Caco-2 (cell line): Measurements from ENCODE around the gene FHAD1. TPM values are rescaled to one million over a fixed set of nuclear protein-coding genes. Genes with fewer than 3 reads are reported as not detected.

ENCODE experiments used
- BruUV-seq: library from RNA; stranded (reverse); fragments of 400-500 nt; replicated peaks from 2 replicates; lab custom pipeline; 2021; lab: Mats Ljungman, UMichigan
- CTCF ChIA-PET: fragments of 300-600 bp; sonication (Branson Sonifier 250); formaldehyde crosslinking; loops from one replicate; lab custom pipeline; 2022; ENCODE audit warnings: antibody characterized with exemption; lab: Charles Lee
- POLR2A ChIA-PET: fragments of 300-600 bp; sonication (Branson Sonifier 250); formaldehyde crosslinking; loops from one replicate; lab custom pipeline; 2022; ENCODE audit warnings: antibody characterized with exemption; lab: Charles Lee
- DNase-seq, 2 experiments: peaks; one replicate each; pipeline versions ENCODE4 v3.0.0 to v3.0.0-alpha.2; 2020 to 2022
- H3K27me3 ChIP-seq: replicated peaks from 2 replicates; pipeline ENCODE4 v1.6.0; 2011; ENCODE audit warnings: low read length; ENCODE audit not compliant: control insufficient read depth, insufficient read depth
- H3K36me3 ChIP-seq: 2 replicates; pipeline ENCODE4 v1.5.1; 2011; ENCODE audit warnings: low read length; ENCODE audit not compliant: control insufficient read depth, insufficient read depth
- H3K4me1 ChIP-seq: fragments of 250-450 bp; sonication (Bioruptor Pico); 2 replicates; pipeline ENCODE4 v1.5.1; 2020; ENCODE audit warnings: mild to moderate bottlenecking
- H3K4me3 ChIP-seq: 2 replicates; pipeline ENCODE4 v1.5.1; 2011; ENCODE audit warnings: low read depth, mild to moderate bottlenecking, control low read depth, low read length
- H3K9me3 ChIP-seq: fragments of 250-450 bp; sonication (Bioruptor Pico); 2 replicates; pipeline ENCODE4 v1.5.1; 2020; ENCODE audit warnings: mild to moderate bottlenecking, moderate library complexity
- H3K27ac Mint-ChIP-seq: one replicate; pipeline ENCODE4 v1.8.0; 2022; ENCODE audit warnings: mixed read lengths; ENCODE audit not compliant: unreplicated experiment
- H3K27me3 Mint-ChIP-seq: one replicate; pipeline ENCODE4 v1.8.0; 2022; ENCODE audit warnings: mixed read lengths; ENCODE audit not compliant: insufficient read depth, unreplicated experiment
- H3K36me3 Mint-ChIP-seq: one replicate; pipeline ENCODE4 v1.8.0; 2022; ENCODE audit warnings: mild to moderate bottlenecking, mixed read lengths; ENCODE audit not compliant: insufficient read depth, unreplicated experiment
- H3K4me1 Mint-ChIP-seq: one replicate; pipeline ENCODE4 v1.8.0; 2022; ENCODE audit warnings: low read depth, mixed read lengths; ENCODE audit not compliant: unreplicated experiment
- H3K4me3 Mint-ChIP-seq: one replicate; pipeline ENCODE4 v1.8.0; 2022; ENCODE audit warnings: mild to moderate bottlenecking, moderate library complexity, mixed read lengths; ENCODE audit not compliant: unreplicated experiment
- H3K9me3 Mint-ChIP-seq: one replicate; pipeline ENCODE4 v1.8.0; 2022; ENCODE audit warnings: mixed read lengths; ENCODE audit not compliant: unreplicated experiment
- CTCF ChIP-seq, 2 experiments: fragments of 200-600 bp in 1 of 2; IDR thresholded peaks; 1 replicate in 1 of 2; 2 replicates in 1 of 2; pipeline versions ENCODE4 v1.5.1 to v1.8.0; 2011 to 2022; ENCODE audit warnings: antibody characterized with exemption in 1 of 2, control low read depth in 1 of 2, inconsistent platforms in 1 of 2, low read depth in 1 of 2, low read length in 1 of 2, mild to moderate bottlenecking in 1 of 2, moderate library complexity in 1 of 2; ENCODE audit not compliant: insufficient read depth in 1 of 2, severe bottlenecking in 1 of 2, unreplicated experiment in 1 of 2
- intact Hi-C: fragments of 100-400 bp; cut with micrococcal nuclease; formaldehyde crosslinking; loops from one replicate; pipeline ENCODE4 v1.10.0; 2022; ENCODE audit not compliant: unreplicated experiment
- total RNA-seq: library from RNA; stranded (reverse); gene quantifications from 2 replicates; pipeline ENCODE4 v1.2.3, GENCODE V29; 2022

Gene FHAD1
- total RNA-seq, 1 experiment from 2014 or later, result 0.18 TPM

- Mint-ChIP-seq H3K27ac (no peak overlapping the region), H3K9me3 (no peaks in the 10 kb centered on the region), H3K4me3 (no peak overlapping the region), H3K36me3 (peaks cover 25% of the 10 kb centered on the region), H3K27me3 (no peaks in the 10 kb centered on the region), H3K4me1 (peaks cover 10% of the 10 kb centered on the region)
- POLR2A ChIA-PET, result interaction anchor here (0.6 kb wide), 1 partner anchor 47 kb away, joined by 3 read pairs; no protein-coding TSS in a partner anchor
- Histone ChIP-seq H3K4me3 (no peak overlapping the region), H3K4me1 (peaks cover 11% of the 10 kb centered on the region), H3K36me3 (no peaks in the 10 kb centered on the region; the same call in 1 of the 2 replicates), H3K9me3 (no peaks in the 10 kb centered on the region), H3K27me3 (no peaks in the 10 kb centered on the region)
- BruUV-seq, result no TSS peak
- CTCF ChIA-PET, result interaction anchor here (0.7 kb wide), 1 partner anchor 105 kb away, joined by 3 read pairs; no protein-coding TSS in a partner anchor
- intact Hi-C loops, result no loop called here
- TF ChIP-seq CTCF (IDR thresholded peaks at IDR 0.05; ENCODE audit: insufficient read depth in 1 of 2, low read depth in 1 of 2, low read length in 1 of 2, severe bottlenecking in 1 of 2, unreplicated experiment in 1 of 2), result no peak
- DNase-seq, result no peak
Observed at GRCh38 chr1:15205586-15206346, 41.3 kb upstream of the FHAD1 start.

- ChIA-PET CTCF (no interaction called here), POLR2A (interaction anchor here (0.6 kb wide), 1 partner anchor 48 kb away, joined by 3 read pairs; no protein-coding TSS in a partner anchor)
- BruUV-seq, result no TSS peak
- Histone ChIP-seq H3K27me3 (no peaks in the 10 kb centered on the region), H3K4me3 (no peak overlapping the region), H3K36me3 (no peaks in the 10 kb centered on the region; the same call in 1 of the 2 replicates), H3K4me1 (0 out of 2 replicates have a peak, but pooled peaks cover 6% of the 10 kb centered on the region), H3K9me3 (no peaks in the 10 kb centered on the region)
- peak overlapping the region; percentile 53 for H3K27ac Mint-ChIP-seq
- no peaks in the 10 kb centered on the region for H3K27me3 Mint-ChIP-seq
- no peak for TF ChIP-seq CTCF (IDR thresholded peaks at IDR 0.05; ENCODE audit: insufficient read depth in 1 of 2, low read depth in 1 of 2, low read length in 1 of 2, severe bottlenecking in 1 of 2, unreplicated experiment in 1 of 2)
- H3K4me3 Mint-ChIP-seq, result no peak overlapping the region
- H3K4me1 Mint-ChIP-seq, result peaks cover 9% of the 10 kb centered on the region
- no peaks in the 10 kb centered on the region for H3K9me3 Mint-ChIP-seq
- intact Hi-C loops, result no loop called here
- H3K36me3 Mint-ChIP-seq, result peaks cover 22% of the 10 kb centered on the region
- no peak for DNase-seq
Observed at GRCh38 chr1:15206418-15207030, 40.5 kb upstream of the FHAD1 start.

- peaks cover 9% of the 10 kb centered on the region for H3K4me1 Mint-ChIP-seq
- no peaks in the 10 kb centered on the region for H3K9me3 ChIP-seq
- H3K27ac Mint-ChIP-seq, result peak overlapping the region; percentile 53
- ChIA-PET CTCF (interaction anchor here (0.9 kb wide), 1 partner anchor 14 kb away, joined by 3 read pairs; no protein-coding TSS in a partner anchor), POLR2A (no interaction called here)
- no peak for DNase-seq
- H3K4me3 ChIP-seq, result no peak overlapping the region
- H3K27me3 Mint-ChIP-seq, result no peaks in the 10 kb centered on the region
- H3K36me3 Mint-ChIP-seq, result peaks cover 22% of the 10 kb centered on the region
- TF ChIP-seq CTCF (IDR thresholded peaks at IDR 0.05; ENCODE audit: insufficient read depth in 1 of 2, low read depth in 1 of 2, low read length in 1 of 2, severe bottlenecking in 1 of 2, unreplicated experiment in 1 of 2), result no peak
- H3K9me3 Mint-ChIP-seq, result no peaks in the 10 kb centered on the region
- no peaks in the 10 kb centered on the region; the same call in 1 of the 2 replicates for H3K36me3 ChIP-seq
- BruUV-seq, result no TSS peak
- intact Hi-C loops, result no loop called here
- H3K27me3 ChIP-seq, result no peaks in the 10 kb centered on the region
- H3K4me3 Mint-ChIP-seq, result no peak overlapping the region
- no peaks in the 10 kb centered on the region for H3K4me1 ChIP-seq
Observed at GRCh38 chr1:15207031-15207828, 39.8 kb upstream of the FHAD1 start.
